NCI-H128 (cell line): Measurements from ENCODE around the gene UBE2E2.
"Not testable (repeated sequence)": the region's sequence is repeated elsewhere in the genome, so short reads cannot be mapped to it uniquely, and the experiment has no call there.

ENCODE experiments used
- DNase-seq: peaks from one replicate; lab custom pipeline; 2025; ENCODE audit not compliant: unreplicated experiment; lab: John Stamatoyannopoulos, UW

Gene UBE2E2

DNA sequence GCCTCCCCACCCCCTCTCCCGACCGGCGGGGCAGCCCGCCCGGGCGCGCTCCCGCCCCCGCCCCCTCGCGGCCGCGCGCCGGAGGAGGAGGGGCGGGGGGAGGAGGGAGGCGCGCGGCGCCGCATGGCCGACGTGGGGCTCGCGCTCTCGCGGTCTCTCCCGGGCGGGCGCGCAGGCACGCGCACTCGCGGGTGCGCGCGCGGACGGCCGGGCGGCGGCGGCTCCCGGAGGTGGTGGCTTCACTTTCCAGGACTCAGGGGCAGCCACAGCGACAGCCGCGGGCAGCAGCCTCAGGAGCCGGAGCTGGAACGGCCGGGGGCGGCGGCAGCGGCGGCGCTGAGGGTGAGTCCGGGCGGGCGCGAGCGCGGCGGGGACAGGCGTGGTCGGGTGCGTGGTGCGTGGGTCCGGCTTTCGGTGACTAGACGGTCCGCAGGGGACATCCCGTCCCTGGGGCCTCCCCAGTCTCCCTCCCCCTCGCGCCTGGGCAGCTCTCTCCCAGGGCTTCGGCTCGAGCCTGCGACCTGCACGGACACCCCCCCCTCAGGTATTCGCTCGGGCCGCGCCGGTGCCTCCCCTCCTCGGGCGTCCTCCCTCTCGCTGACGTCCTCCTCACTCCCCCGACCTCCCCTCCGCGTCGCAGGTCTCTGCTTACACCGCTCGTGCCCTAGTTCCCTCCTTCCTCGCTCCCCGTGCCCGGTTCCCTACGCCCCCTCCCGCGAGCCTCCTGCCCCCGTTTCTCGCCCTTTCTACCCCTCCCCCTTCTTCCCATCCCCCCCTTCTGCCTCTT lies at the start of gene UBE2E2:
Gene UBE2E2 (plus strand): TSS at position 407 of the 787 bp plus-strand sequence.
- DNase-seq, result peak; percentile 27

DNA sequence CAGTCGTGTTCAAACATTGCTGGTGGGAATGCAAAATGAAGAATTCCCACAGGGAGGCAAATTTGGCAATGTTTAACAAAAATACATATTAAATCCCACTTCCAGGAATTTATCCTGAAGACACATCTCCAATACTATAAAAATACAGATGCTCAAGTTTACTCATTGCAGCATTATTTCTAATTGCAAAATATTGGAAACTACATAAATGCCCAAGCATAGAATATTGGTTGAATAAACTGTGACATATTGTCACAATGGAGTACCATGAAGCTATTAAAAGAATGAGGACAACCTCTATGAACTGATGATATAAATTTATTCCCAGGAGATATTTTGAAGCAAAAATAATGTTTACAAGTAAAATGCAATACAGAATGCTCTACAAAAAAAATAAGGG lies 49.7 kb upstream of the UBE2E2 start:
- DNase-seq, result no peak

DNA sequence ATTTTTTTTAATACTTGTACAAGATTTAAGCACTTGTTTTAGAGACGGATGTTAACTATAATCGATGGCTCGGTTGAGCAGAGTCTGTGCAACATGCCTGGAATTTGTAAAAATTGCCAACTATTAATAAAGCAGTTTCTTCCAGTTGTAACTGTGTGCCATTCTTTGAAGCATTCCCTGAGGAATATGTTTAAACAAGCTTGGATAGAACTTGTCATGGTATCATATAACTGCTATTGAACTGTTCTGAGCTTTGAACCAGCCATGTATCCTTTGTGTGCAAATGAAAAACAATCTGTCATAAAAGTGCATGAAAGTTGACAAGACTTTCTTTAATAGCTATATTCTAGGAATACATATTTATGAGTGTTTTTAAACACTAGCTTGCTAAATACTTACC lies 45.8 kb upstream of the UBE2E2 start:
- DNase-seq, result no peak

DNA sequence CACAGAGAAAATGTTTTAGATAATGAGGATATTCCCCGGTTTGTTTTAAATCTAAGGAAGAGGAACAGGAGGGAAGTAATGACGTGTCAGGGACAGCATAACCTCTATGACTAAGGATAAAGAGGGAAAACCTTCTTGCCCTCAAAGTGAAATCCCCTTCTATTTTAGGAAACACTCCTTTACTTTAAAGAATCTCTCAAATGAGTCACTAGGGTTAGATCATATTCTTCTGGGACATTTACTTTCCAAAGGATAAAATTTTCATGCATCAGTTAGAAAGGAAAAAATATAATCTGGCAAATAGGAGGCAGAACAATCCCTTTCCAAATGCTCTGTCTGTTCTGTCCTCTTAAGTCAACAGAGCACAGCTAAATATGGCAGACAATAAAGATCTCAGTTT lies 43.2 kb upstream of the UBE2E2 start:
- DNase-seq, result no peak

DNA sequence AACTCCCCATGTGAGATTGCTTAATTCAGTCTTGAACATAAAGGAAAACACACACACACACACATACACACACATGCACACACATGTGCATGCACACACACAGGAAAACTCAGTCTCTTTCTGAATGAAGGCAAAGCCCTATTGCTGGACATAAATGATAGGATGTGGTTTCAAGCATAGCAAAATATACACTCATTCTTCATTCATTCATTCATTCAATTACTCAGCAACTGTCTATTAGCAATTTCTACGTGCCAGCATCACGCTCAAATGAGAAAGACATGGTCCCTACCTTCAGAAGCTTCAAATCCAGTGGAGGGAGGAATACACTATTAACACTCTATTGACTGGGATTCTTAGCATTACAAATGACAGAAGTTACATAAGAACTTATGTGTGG lies 41.8 kb upstream of the UBE2E2 start:
- DNase-seq, result no peak

DNA sequence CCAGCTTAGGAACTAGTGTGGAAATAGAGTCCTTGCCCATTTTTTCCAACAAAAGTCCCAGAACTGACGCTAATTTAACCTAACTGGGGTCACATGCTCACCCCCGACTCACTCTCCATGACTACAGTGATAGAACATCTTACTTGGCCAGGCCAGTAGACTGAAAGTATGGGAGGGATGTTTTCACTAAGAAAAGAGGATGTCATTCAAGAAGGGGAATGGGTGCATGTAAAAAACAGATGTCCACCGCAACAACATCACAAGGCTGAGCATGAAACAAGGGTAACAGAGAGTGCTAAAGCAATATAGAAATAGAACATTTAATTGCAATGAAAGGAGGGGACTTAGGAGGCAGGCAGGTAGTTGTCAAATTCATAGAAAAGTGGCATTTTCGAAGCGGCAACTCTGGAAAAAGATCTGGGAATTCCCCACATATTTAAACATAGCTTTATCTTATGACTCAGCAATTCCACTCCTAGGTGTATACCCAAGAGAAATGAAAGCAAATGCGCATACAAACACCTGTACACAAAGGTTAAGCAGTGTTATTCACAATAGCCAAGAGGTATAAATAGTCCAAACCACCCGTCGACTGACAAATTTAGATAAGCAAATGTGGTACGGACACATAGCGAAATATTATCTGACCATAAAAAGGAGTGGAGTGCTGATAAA lies 41.1 kb upstream of the UBE2E2 start:
- DNase-seq, result no peak

DNA sequence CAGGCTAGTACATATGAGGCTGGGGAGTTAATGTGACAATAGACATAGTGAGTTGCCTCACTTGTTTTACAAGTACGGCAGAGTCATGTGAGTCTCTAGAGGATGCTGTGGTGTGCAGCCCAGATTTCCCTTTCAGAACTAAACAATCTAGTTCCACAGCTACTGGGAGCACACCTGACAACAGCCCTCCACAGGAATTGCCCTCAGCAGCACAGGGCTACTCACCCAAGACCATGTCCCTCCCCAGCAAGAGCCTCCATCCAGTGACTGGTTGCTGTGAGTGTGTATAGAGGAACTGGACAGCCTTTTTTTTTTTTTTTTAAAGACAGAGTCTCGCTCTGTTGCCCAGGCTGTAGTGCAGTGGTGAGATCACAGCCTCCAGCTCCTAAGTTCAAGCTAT lies 40.2 kb upstream of the UBE2E2 start:
- DNase-seq, result no peak

DNA sequence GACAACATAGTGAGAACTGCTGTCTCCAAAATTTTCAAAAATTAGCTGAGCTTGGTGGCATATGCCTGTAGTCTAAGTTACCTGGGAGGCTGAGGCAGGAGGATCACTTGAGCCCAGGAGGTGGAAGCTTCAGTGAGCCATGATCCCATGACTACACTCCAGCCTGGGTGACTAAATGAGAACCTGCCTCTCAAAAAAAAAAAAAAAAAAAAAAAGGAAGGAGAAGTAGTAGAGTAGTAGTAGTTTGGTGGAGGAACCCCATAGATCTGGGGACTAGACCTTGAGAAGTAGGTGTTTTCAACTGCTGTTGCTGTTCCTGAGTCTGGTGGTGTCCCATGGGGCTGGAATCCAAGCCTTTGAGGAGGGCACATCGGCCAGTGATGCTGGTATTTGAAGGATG lies 38.4 kb upstream of the UBE2E2 start:
- no peak for DNase-seq

DNA sequence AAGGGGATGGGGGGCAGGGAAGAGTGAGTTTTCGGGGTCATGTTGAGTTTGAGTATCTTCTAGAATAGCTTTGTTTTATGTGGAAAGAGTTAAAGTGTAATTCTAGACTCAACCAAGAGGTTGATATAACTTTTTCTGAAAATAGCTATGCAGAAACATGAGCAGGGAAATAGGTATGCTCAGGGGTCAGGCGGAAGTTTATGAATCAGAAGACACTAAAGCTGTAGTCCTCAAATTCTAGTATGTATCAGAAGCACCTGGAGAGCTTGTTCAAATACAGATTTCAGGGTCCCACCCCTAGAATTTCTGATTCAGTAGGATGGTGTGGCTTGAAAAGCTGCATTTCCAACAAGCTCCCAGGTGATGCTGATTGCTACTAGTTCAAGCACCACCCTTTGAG lies 37.6 kb upstream of the UBE2E2 start:
- no peak for DNase-seq

DNA sequence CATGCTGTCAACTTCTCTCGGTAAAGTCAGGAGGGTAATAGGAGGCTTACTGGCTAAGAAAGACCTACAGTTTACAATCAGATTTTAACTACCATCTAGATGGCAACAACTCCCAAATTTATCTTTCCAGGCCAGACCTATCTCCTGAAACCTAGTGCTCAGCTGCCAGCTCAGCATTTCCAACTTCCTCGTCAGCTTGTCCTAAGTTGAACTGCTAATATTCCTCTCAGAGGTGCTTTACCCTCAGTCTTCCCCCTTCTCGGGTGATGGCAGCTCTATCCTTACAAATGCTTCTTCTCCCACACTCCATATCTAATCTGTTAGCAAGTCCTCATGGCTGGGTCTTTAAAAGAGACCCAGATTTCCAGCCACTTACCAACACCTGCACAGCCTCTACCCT lies 36.9 kb upstream of the UBE2E2 start:
- DNase-seq, result no peak

DNA sequence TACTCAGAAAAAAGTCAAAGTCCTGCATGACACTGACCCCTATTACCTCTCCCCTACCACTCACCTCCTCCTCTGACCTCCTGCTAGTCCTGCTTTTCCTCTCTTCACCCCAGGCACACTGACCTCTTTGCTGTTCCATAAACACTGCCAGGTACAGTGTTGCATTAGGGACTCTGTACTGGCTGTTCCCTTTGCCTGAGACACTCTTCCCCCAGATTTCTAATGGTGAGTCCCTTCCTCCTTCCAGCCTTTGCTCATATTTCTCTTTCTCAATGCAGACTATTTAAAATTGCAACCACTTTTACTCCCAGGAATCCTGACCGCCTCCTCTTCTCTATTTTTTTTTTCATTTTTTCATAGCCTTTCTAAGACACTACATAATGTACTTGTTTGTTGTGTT lies 36.3 kb upstream of the UBE2E2 start:
- no peak for DNase-seq

DNA sequence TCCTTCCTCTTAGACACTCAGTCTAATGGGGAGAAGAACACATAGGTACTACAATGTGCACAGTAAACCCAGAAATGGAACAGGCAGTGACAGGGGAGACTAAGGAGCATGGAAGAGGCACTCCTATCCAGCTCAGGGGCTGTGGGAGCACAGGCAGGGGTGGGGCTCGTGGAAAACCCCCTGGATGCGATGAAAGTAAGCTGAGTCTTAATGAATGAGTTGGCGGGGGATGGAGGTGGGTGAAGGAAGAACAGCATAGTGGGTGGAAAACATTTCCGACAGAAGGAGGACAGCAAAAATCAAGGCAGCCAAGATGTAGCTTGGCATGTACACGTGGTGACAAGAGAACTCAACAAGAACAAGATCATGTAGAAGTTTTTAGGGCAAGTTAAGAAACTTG lies 33.6 kb upstream of the UBE2E2 start:
- no peak for DNase-seq

DNA sequence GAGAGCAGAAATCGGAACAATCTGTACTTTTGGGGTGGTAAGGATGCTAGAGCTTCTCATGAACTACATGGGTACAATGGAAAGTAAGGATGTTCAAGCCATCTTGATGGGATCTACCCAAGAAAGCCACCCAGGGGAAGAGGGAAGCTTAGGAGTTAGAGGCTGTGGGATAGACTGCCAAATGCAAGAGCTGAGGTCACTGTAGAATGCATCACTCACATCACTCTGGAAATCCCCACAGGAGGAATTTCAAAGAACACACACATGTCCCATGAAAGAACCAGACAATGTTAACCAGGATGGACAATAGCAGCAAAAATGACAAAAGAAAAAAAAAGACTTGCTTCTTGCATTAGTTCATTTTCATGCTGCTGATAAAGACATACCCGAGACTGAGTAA lies 32.8 kb upstream of the UBE2E2 start:
- no peak for DNase-seq

DNA sequence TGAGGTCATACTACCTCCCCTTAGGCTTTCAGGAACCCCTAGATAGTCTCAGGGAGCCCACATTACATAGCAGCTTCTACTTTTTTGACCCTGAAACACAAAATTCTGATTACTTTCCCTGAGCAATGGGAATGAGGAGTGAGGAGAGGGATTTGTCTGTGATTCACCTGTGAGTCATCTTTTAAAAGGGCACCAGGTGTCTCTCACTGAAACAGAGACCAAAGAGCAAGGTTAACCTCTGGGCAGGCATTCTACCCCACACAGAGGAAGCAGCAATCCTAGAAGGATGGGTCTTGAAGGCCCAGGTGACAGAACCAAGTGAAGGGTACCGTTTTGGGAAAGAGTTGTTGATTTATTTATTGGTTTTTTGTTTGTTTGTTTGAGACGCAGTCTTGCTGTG lies 31.1 kb upstream of the UBE2E2 start:
- DNase-seq, result no peak

DNA sequence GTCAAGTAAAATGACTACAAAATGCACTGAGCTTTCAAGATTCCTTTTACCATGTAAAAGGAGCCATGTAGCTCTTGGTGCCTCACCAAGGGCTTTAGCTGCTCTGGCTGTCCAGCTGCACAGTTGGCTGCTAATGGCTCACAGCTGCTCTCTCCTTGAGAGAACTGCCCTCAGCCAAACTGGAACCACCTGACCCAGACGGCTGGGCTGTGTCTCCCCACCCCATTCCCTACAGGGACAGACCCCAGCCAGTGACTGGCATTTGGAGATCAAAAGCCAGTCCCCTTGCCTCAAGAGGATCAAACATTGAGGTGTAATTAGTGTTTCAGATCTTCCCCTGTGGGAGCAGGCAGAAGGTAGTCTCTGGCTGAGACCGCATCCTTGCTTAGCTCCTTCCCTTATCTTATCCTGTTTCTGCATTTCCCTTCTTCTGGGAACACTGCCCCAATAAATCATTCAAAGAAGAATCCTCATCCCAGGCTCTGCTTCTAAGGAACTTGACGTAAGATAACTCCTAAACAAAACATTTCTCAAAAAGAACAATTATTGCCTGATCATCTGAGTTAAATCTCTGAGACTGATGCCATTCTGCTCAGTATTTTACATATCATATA lies 28.6 kb upstream of the UBE2E2 start:
- DNase-seq, result no peak

DNA sequence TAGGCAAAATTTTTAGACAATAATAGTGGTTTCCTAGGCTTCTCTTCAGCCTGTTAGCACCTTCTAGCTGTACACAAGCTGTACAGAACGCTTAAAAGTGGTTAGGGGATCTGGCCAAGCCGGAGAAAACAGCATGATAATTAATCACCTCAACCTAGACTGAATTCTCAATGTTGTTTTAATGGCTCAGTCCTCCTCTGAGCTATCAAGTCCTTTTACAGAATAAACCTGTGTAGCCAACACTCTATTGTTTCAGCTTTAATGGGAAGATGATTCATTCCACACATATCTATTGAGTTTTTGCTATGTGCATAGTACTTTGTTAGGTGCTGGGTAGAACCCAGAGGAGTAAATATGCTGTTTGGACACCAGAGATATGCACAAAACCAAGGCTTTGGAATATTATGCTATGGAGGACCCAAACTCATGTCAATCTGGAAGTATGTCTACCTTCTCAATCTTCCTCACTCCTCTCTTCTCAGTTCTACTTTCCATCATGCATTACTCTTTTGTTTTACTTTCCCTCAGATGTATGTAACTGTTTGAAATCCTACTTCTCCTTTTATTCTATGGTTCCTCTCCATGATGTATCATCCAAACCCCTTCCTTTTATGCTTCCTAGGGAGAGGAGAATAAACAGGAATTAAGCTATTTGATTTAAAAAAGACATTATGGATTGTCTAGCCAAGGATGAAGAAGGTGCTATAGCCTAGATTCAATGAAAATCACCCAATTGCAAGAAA lies 27.6 kb upstream of the UBE2E2 start:
- DNase-seq, result no peak

DNA sequence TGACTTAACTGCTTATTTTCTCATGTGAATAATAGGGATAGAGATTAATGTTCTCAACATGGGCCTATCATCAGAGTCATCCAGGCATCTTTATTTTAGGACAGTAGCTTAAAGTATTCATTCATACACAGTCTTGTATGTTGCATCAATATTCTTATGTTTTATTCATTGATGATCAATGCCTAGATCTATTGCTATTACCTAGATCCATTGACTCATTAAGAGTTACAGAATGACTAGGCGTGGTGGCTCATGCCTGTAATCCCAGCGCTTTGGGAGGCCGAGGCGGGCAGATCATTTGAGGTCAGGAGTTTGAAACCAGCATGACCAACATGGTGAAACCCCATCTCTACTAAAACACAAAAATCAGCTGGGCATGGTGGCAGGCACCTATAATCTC lies 26.3 kb upstream of the UBE2E2 start:
- not testable (repeated sequence) for DNase-seq

DNA sequence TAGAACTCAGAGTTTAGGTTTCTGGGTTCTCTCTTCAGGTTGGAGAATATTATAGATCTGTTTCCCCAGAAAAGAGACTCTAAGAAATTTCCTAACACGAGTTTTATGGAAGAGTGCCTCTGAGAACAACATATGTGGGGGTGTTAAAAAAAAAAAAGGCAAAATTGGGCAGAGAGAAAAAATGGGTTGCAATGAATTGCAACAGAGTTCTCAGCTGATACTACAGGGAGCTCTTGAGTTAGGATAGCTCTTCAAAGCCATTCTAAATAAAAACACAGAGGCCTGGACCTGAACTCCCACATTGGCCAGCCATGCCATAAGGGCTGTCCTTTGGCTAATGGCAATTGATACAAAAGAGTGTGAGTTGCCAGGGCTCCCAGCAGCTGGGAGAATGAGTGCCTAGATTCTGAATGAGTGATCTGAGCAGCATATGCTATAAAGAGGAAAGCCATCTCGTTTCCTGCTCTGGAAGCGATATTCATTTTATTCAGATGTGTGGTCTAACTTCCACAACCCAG lies 20.1 kb upstream of the UBE2E2 start:
- DNase-seq, result no peak

DNA sequence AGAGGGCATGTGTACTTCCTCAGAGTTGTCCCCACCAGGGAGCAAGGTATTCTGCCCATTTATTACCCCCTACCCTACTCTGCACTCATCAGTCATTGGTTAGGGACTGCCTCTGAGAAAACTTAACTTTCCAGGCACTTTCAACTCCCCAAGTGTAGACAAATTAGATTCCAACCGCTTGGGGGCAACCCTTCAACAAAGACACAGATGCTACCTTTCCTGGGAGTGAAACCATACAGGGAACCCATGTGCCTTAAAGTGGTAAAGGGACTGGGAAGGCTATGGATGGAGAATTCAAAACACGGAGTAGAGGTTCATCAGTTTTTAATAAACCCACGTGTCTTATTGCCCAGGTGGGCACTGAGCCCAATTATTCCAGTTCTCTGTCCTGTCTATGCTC lies 19.4 kb upstream of the UBE2E2 start:
- DNase-seq, result no peak

DNA sequence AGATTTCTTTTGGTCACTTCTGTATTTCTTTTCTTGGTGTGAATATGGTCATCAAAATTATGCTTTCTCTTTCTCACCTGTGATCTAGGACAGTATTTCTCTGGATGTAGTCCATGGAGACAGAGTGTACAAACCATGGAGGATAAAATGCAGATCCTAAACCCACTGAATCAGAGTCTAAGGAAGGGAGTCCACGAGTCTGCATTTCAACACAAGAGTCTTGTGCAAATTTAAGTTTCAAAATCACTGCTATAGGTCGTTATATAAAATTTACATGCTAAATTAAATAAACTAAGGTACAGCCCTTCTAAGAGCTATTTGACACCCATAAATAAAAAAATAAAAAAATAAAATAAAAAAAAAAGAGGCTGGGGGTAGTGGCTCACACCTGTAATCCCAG lies 17.3 kb upstream of the UBE2E2 start:
- no peak for DNase-seq

DNA sequence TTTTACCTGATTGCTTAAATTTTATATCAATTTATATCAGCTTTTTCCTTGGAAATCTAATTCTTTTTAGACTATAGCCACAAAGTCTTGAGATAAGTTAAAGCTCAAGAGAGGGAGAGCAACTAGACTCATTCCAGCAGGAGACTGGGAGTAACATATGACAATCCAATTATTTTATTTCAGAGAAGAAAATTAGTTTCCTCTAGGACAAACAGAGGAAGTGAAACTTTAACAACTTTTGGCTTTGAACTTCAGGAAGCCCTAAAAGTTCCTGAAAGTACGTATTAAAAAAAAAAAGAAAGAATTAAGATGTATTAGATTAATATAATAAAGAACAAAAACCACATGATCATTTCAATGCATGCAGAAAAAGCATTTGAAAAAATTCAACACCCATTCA lies 13.9 kb upstream of the UBE2E2 start:
- DNase-seq, result no peak
